IMR-90 (cell line): Measurements from ENCODE around the gene SLC15A3.

Source experiments
- BHLHE40 ChIP-seq: fragments of 150-350 bp; IDR thresholded peaks from 2 replicates; pipeline ENCODE4 v1.6.1; 2016; ENCODE audit warnings: mild to moderate bottlenecking, low read depth, low read length
- CHD1 ChIP-seq: IDR thresholded peaks from 2 replicates; pipeline ENCODE4 v1.6.1; 2012; ENCODE audit warnings: low read depth, low read length, improper control_type of control experiment
- CTCF ChIP-seq: conservative IDR thresholded peaks from 2 replicates; pipeline ENCODE4 v1.5.1; 2012; ENCODE audit warnings: mild to moderate bottlenecking, low read depth, low read length, improper control_type of control experiment
- FOS ChIP-seq: fragments of 150-350 bp; IDR thresholded peaks from 2 replicates; pipeline ENCODE4 v1.6.1; 2016; ENCODE audit warnings: low read depth, low read length
- MAZ ChIP-seq: IDR thresholded peaks from 2 replicates; pipeline ENCODE4 v1.6.1; 2012; ENCODE audit warnings: low read depth, mild to moderate bottlenecking, low read length, improper control_type of control experiment, moderate library complexity, borderline replicate concordance
- MXI1 ChIP-seq: IDR thresholded peaks from 2 replicates; pipeline ENCODE4 v1.6.1; 2012; ENCODE audit warnings: low read depth, mild to moderate bottlenecking, low read length, moderate library complexity, borderline replicate concordance
- POLR2A ChIP-seq: IDR thresholded peaks from 2 replicates; pipeline ENCODE4 v1.6.1; 2012; ENCODE audit warnings: mild to moderate bottlenecking, low read depth, low read length
- RAD21 ChIP-seq: IDR thresholded peaks from 2 replicates; pipeline ENCODE4 v1.6.1; 2012; ENCODE audit warnings: low read length, improper control_type of control experiment

DNA sequence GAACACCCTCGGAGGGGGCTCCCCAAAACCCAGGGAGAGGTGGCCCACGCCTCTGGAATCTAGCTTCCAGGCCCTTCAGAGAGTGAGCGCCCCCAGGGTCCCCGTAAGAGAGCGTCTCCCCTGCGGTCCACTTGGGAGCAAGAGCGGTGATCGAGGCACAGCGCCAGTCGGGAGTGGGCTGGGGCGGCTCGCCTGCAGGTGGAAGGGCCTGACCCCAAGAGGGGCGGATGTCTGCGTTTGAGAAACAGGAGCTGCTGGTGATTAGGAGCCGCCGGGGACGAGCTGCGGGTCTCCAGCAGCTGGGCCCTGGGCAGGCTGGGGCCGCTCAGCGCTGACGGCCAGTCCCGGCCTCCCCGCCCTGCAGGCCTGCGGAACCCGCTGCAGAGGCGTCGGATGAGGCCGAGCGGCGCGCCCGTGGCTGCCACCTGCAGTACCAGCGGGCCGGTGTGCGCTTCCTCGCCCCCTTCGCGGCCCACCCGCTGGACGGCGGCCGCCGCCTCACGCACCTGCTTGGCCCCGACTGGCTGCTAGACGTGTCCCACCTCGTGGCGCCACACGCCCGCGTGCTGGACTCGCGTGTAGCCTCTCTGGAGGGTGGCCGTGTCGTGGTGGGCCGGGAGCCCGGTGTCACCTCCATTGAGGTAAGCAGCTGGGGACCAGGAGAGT lies 17.7 kb downstream of the SLC15A3 start:
- no peak for TF ChIP-seq MXI1
- TF ChIP-seq POLR2A, result no peak
- no peak for TF ChIP-seq MAZ
- no peak for TF ChIP-seq CHD1
- TF ChIP-seq CTCF, result no peak
- no peak for TF ChIP-seq BHLHE40
- TF ChIP-seq RAD21, result no peak
- TF ChIP-seq FOS, result no peak
